ENCODE measurements around the gene SSU72.

The SSU72 gene

GRCh38 chr1:1604374-1605033 lies 29.8 kb upstream of the SSU72 start:
- Mint-ChIP-seq H3K4me3 (no peak overlapping the region), H3K9me3 (no peaks in the 10 kb centered on the region), H3K27me3 (no peaks in the 10 kb centered on the region), H3K36me3 (ENCODE audit: insufficient read depth) (peaks cover 9% of the 10 kb centered on the region), H3K4me1 (ENCODE audit: low read depth in 2 of 2) (peaks cover 0 to 10% of the 10 kb centered on the region in 2 donors), H3K27ac (peak overlapping the region in 1 of 2 donors; percentile 55)
- no peak for ATAC-seq (replicated peaks)
- DNase-seq, result no peak

GRCh38 chr1:1603671-1604373 lies 29.2 kb upstream of the SSU72 start:
- Mint-ChIP-seq H3K27ac (no peak overlapping the region), H3K9me3 (no peaks in the 10 kb centered on the region), H3K4me1 (ENCODE audit: low read depth in 2 of 2) (peaks cover 4 to 12% of the 10 kb centered on the region in 2 donors), H3K27me3 (no peaks in the 10 kb centered on the region), H3K36me3 (ENCODE audit: insufficient read depth) (peaks cover 11% of the 10 kb centered on the region), H3K4me3 (no peak overlapping the region)
- ATAC-seq (replicated peaks) (no peak), DNase-seq (no peak)

- Mint-ChIP-seq H3K4me1 (ENCODE audit: low read depth in 2 of 2) (peaks cover 6 to 13% of the 10 kb centered on the region in 2 donors), H3K36me3 (ENCODE audit: insufficient read depth) (peaks cover 13% of the 10 kb centered on the region), H3K4me3 (no peak overlapping the region), H3K27me3 (no peaks in the 10 kb centered on the region), H3K27ac (no peak overlapping the region), H3K9me3 (no peaks in the 10 kb centered on the region)
- DNase-seq (no peak), ATAC-seq (replicated peaks) (no peak)
Observed at GRCh38 chr1:1602968-1603506, 28.4 kb upstream of the SSU72 start.

- DNase-seq (no peak), ATAC-seq (replicated peaks) (no peak)
- Mint-ChIP-seq H3K4me1 (ENCODE audit: low read depth in 2 of 2) (peaks cover 6 to 13% of the 10 kb centered on the region in 2 donors), H3K36me3 (ENCODE audit: insufficient read depth) (peaks cover 13% of the 10 kb centered on the region), H3K9me3 (no peaks in the 10 kb centered on the region), H3K4me3 (no peak overlapping the region), H3K27me3 (no peaks in the 10 kb centered on the region), H3K27ac (no peak overlapping the region)
Observed at GRCh38 chr1:1602304-1602967, 27.8 kb upstream of the SSU72 start.

- DNase-seq (no peak), ATAC-seq (replicated peaks) (no peak)
- no peaks in the 10 kb centered on the region for H3K9me3 Mint-ChIP-seq
- H3K4me1 Mint-ChIP-seq (ENCODE audit: low read depth in 2 of 2), result peaks cover 6 to 9% of the 10 kb centered on the region in 2 donors
- H3K27me3 Mint-ChIP-seq, result no peaks in the 10 kb centered on the region
- H3K4me3 Mint-ChIP-seq, result no peak overlapping the region
- H3K27ac Mint-ChIP-seq, result no peak overlapping the region
- peaks cover 11% of the 10 kb centered on the region for H3K36me3 Mint-ChIP-seq (ENCODE audit: insufficient read depth)
Observed at GRCh38 chr1:1601564-1602303, 27.1 kb upstream of the SSU72 start.

GRCh38 chr1:1600861-1601563 lies 26.3 kb upstream of the SSU72 start:
- H3K27ac Mint-ChIP-seq, result no peak overlapping the region
- H3K36me3 Mint-ChIP-seq (ENCODE audit: insufficient read depth), result peaks cover 10% of the 10 kb centered on the region
- no peak for ATAC-seq (replicated peaks)
- no peaks in the 10 kb centered on the region for H3K9me3 Mint-ChIP-seq
- peaks cover 6 to 9% of the 10 kb centered on the region in 2 donors for H3K4me1 Mint-ChIP-seq (ENCODE audit: low read depth in 2 of 2)
- no peak for DNase-seq
- peak overlapping the region; percentile 73 to 78 for H3K4me3 Mint-ChIP-seq
- H3K27me3 Mint-ChIP-seq, result no peaks in the 10 kb centered on the region

- no peak within 1 kb of the TSS for H3K27ac Mint-ChIP-seq
- DNase-seq (no peak), ATAC-seq (replicated peaks) (peak; percentile 60)
- H3K4me3 Mint-ChIP-seq, result peak within 1 kb of the TSS; percentile 78 to 83
- no peaks in the 10 kb centered on the region for H3K9me3 Mint-ChIP-seq
- H3K36me3 Mint-ChIP-seq (ENCODE audit: insufficient read depth), result peaks cover 10% of the 10 kb centered on the region
- peaks cover 6 to 9% of the 10 kb centered on the region in 2 donors for H3K4me1 Mint-ChIP-seq (ENCODE audit: low read depth in 2 of 2)
- H3K27me3 Mint-ChIP-seq, result no peaks in the 10 kb centered on the region
Observed at GRCh38 chr1:1599935-1600860, 25.5 kb upstream of the SSU72 start, which contains the start of gene FNDC10. Gene FNDC10 (minus strand): TSS chr1:1600135. CDS start chr1:1600015, 120 bp downstream.

GRCh38 chr1:1599030-1599934 lies 24.6 kb upstream of the SSU72 start:
- DNase-seq (peak in 2 of 3 experiments; percentile 21 to 35), ATAC-seq (replicated peaks) (peak; percentile 72)
- peaks cover 10% of the 10 kb centered on the region for H3K36me3 Mint-ChIP-seq (ENCODE audit: insufficient read depth)
- no peaks in the 10 kb centered on the region for H3K9me3 Mint-ChIP-seq
- H3K27ac Mint-ChIP-seq, result no peak overlapping the region
- peaks cover 6 to 9% of the 10 kb centered on the region in 2 donors for H3K4me1 Mint-ChIP-seq (ENCODE audit: low read depth in 2 of 2)
- H3K4me3 Mint-ChIP-seq, result peak overlapping the region; percentile 77 to 83
- H3K27me3 Mint-ChIP-seq, result no peaks in the 10 kb centered on the region

- Mint-ChIP-seq H3K4me3 (peak overlapping the region; percentile 77 to 83), H3K9me3 (no peaks in the 10 kb centered on the region), H3K27me3 (no peaks in the 10 kb centered on the region), H3K4me1 (ENCODE audit: low read depth in 2 of 2) (peaks cover 6 to 9% of the 10 kb centered on the region in 2 donors), H3K27ac (no peak overlapping the region), H3K36me3 (ENCODE audit: insufficient read depth) (peaks cover 10% of the 10 kb centered on the region)
- DNase-seq (no peak), ATAC-seq (replicated peaks) (no peak)
Observed at GRCh38 chr1:1598720-1599029, 24.0 kb upstream of the SSU72 start.

GRCh38 chr1:1598051-1598719 lies 23.5 kb upstream of the SSU72 start:
- ATAC-seq (replicated peaks) (no peak), DNase-seq (no peak)
- Mint-ChIP-seq H3K27ac (no peak overlapping the region), H3K4me3 (peak overlapping the region in 1 of 2 donors; percentile 77), H3K27me3 (no peaks in the 10 kb centered on the region), H3K36me3 (ENCODE audit: insufficient read depth) (peaks cover 13% of the 10 kb centered on the region), H3K9me3 (no peaks in the 10 kb centered on the region), H3K4me1 (ENCODE audit: low read depth in 2 of 2) (peaks cover 6 to 9% of the 10 kb centered on the region in 2 donors)

Data from effector memory CD8-positive, alpha-beta T cell (primary cell).